Measurements from ENCODE around the gene PSMB1. TPM values are rescaled to one million over a fixed set of nuclear protein-coding genes. Genes with fewer than 3 reads are reported as not detected.

Gene PSMB1
- total RNA-seq, 1 experiment from 2014 or later: 215 TPM

DNA sequence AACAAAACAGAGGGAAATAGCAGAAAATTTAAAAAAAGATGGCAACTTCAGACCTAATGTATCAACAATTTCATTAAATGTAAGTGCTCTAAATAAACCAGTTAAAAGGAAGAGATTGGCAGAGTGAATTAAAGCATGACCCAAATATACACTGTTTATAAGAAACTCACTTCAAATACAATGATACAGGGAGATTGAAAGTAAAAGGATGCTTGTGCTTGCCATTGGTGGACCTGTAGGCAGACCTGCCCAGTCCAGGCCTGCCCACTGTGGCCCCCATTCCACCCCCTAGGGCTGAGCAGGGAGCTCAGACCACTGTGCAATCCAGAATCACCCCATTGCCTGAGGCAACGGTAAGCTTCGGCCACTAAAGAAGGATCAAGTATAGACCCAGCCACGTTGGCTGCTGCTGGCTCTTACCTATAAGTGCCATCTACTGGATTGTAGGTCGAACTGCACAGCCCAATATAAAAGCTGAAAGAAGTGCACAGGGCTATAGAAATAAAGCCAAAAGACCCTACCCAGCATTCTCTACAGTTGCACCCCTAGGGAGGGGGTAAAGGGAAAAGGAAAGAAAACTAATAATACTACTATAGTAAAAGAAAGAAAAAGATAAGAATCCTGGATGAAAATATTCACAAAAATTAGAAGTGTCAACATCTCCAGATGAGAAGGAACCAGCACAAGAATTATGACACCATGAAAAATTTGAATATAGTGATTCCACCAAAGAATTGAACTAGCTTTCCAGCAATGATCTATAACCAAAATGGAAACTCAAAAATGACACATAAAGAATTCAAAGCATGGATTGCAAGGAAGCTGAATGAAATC, 36.1 kb downstream of the PSMB1 start:
- Mint-ChIP-seq H3K27ac (no peak overlapping the region), H3K36me3 (no peaks in the 10 kb centered on the region), H3K4me3 (no peak overlapping the region), H3K27me3 (ENCODE audit: low read depth) (no peaks in the 10 kb centered on the region), H3K4me1 (no peaks in the 10 kb centered on the region), H3K9me3 (peaks cover 19% of the 10 kb centered on the region)
- ATAC-seq: peak; percentile 95
- ChIA-PET CTCF (interaction anchor here (0.6 to 2.1 kb wide), 25 partner anchors 9 to 795 kb away, joined by 3 to 12 read pairs (median 4); partner anchors contain the start of gene DLL1), POLR2A (interaction anchor here (0.6 to 0.7 kb wide), 2 partner anchors 77 to 646 kb away, joined by 3 to 5 read pairs; no protein-coding TSS in a partner anchor)
- TF ChIP-seq, protein P1, sequence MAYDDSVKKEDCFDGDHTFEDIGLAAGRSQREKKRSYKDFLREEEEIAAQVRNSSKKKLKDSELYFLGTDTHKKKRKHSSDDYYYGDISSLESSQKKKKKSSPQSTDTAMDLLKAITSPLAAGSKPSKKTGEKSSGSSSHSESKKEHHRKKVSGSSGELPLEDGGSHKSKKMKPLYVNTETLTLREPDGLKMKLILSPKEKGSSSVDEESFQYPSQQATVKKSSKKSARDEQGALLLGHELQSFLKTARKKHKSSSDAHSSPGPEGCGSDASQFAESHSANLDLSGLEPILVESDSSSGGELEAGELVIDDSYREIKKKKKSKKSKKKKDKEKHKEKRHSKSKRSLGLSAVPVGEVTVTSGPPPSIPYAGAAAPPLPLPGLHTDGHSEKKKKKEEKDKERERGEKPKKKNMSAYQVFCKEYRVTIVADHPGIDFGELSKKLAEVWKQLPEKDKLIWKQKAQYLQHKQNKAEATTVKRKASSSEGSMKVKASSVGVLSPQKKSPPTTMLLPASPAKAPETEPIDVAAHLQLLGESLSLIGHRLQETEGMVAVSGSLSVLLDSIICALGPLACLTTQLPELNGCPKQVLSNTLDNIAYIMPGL (CRISPR knock-in tag; IDR thresholded peaks at IDR 0.05): no peak
- peak; percentile 40; the same call in 1 of the 2 replicates for TF ChIP-seq GABPB1 (CRISPR knock-in tag; IDR thresholded peaks at IDR 0.05)
- no peak for TF ChIP-seq NFATC4 (CRISPR knock-in tag; IDR thresholded peaks at IDR 0.05)
- no peak for TF ChIP-seq SP1 (CRISPR knock-in tag; conservative IDR thresholded peaks at IDR 0.05)
- TF ChIP-seq NFE2L1 (CRISPR knock-in tag; IDR thresholded peaks at IDR 0.05): no peak
- no peak for TF ChIP-seq JAZF1 (CRISPR knock-in tag; IDR thresholded peaks at IDR 0.05)
- no peak for TF ChIP-seq CBFB (CRISPR knock-in tag; IDR thresholded peaks at IDR 0.05; ENCODE audit: low read depth)
- TF ChIP-seq, protein P2, sequence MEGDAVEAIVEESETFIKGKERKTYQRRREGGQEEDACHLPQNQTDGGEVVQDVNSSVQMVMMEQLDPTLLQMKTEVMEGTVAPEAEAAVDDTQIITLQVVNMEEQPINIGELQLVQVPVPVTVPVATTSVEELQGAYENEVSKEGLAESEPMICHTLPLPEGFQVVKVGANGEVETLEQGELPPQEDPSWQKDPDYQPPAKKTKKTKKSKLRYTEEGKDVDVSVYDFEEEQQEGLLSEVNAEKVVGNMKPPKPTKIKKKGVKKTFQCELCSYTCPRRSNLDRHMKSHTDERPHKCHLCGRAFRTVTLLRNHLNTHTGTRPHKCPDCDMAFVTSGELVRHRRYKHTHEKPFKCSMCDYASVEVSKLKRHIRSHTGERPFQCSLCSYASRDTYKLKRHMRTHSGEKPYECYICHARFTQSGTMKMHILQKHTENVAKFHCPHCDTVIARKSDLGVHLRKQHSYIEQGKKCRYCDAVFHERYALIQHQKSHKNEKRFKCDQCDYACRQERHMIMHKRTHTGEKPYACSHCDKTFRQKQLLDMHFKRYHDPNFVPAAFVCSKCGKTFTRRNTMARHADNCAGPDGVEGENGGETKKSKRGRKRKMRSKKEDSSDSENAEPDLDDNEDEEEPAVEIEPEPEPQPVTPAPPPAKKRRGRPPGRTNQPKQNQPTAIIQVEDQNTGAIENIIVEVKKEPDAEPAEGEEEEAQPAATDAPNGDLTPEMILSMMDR (IDR thresholded peaks at IDR 0.05): peak; percentile 46; the same call in 1 of the 2 replicates
- TF ChIP-seq, protein P3, sequence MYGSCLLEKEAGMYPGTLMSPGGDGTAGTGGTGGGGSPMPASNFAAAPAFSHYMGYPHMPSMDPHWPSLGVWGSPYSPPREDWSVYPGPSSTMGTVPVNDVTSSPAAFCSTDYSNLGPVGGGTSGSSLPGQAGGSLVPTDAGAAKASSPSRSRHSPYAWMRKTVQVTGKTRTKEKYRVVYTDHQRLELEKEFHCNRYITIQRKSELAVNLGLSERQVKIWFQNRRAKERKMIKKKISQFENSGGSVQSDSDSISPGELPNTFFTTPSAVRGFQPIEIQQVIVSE (CRISPR knock-in tag; IDR thresholded peaks at IDR 0.05; ENCODE audit: borderline replicate concordance): no peak
- no peak for TF ChIP-seq ZNF263 (CRISPR knock-in tag; IDR thresholded peaks at IDR 0.05; ENCODE audit: low read depth)
- TF ChIP-seq NR2C2 (CRISPR knock-in tag; IDR thresholded peaks at IDR 0.05): no peak
- TF ChIP-seq, protein P4, sequence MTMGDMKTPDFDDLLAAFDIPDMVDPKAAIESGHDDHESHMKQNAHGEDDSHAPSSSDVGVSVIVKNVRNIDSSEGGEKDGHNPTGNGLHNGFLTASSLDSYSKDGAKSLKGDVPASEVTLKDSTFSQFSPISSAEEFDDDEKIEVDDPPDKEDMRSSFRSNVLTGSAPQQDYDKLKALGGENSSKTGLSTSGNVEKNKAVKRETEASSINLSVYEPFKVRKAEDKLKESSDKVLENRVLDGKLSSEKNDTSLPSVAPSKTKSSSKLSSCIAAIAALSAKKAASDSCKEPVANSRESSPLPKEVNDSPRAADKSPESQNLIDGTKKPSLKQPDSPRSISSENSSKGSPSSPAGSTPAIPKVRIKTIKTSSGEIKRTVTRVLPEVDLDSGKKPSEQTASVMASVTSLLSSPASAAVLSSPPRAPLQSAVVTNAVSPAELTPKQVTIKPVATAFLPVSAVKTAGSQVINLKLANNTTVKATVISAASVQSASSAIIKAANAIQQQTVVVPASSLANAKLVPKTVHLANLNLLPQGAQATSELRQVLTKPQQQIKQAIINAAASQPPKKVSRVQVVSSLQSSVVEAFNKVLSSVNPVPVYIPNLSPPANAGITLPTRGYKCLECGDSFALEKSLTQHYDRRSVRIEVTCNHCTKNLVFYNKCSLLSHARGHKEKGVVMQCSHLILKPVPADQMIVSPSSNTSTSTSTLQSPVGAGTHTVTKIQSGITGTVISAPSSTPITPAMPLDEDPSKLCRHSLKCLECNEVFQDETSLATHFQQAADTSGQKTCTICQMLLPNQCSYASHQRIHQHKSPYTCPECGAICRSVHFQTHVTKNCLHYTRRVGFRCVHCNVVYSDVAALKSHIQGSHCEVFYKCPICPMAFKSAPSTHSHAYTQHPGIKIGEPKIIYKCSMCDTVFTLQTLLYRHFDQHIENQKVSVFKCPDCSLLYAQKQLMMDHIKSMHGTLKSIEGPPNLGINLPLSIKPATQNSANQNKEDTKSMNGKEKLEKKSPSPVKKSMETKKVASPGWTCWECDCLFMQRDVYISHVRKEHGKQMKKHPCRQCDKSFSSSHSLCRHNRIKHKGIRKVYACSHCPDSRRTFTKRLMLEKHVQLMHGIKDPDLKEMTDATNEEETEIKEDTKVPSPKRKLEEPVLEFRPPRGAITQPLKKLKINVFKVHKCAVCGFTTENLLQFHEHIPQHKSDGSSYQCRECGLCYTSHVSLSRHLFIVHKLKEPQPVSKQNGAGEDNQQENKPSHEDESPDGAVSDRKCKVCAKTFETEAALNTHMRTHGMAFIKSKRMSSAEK (CRISPR knock-in tag; IDR thresholded peaks at IDR 0.05; ENCODE audit: borderline replicate concordance): no peak
- DNase-seq (ENCODE audit: low spot score): peak; percentile 44

DNA sequence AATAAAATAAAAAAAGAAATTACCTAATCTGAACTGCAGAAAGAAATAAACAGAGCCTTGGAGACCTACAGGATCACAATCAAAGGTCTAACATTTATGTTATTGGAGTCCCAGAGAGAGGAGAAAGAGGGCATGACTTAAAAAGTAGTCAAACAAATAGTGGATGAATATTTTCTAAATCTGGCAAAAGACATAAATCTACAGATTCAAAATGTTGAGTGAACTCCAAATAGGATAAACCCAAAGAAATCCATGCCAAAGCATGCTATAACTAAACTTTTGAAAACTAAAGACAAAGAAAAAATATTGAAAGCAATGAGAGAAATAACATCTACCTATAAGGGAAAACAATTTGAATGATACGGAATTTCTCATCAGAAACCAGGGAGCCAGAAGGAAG, 38.2 kb downstream of the PSMB1 start:
- H3K27me3 Mint-ChIP-seq (ENCODE audit: low read depth): 0 out of 2 replicates have a peak, but pooled peaks cover 3% of the 10 kb centered on the region
- TF ChIP-seq, protein P1 (CRISPR knock-in tag; IDR thresholded peaks at IDR 0.05): no peak
- TF ChIP-seq TCF7 (CRISPR knock-in tag; IDR thresholded peaks at IDR 0.05; ENCODE audit: low read depth) (no peak), ZNF263 (CRISPR knock-in tag; IDR thresholded peaks at IDR 0.05; ENCODE audit: low read depth) (no peak), ESRRA (CRISPR knock-in tag; IDR thresholded peaks at IDR 0.05; ENCODE audit: borderline replicate concordance) (no peak), SMAD3 (CRISPR knock-in tag; IDR thresholded peaks at IDR 0.05; ENCODE audit: borderline replicate concordance) (no peak), CREB1 (CRISPR knock-in tag; IDR thresholded peaks at IDR 0.05) (no peak), MYBL2 (CRISPR knock-in tag; IDR thresholded peaks at IDR 0.05) (no peak), FOXP1 (CRISPR knock-in tag; IDR thresholded peaks at IDR 0.05; ENCODE audit: borderline replicate concordance) (no peak)
- TF ChIP-seq, protein P5, sequence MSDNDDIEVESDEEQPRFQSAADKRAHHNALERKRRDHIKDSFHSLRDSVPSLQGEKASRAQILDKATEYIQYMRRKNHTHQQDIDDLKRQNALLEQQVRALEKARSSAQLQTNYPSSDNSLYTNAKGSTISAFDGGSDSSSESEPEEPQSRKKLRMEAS (CRISPR knock-in tag; IDR thresholded peaks at IDR 0.05): no peak
- TF ChIP-seq, protein P6, sequence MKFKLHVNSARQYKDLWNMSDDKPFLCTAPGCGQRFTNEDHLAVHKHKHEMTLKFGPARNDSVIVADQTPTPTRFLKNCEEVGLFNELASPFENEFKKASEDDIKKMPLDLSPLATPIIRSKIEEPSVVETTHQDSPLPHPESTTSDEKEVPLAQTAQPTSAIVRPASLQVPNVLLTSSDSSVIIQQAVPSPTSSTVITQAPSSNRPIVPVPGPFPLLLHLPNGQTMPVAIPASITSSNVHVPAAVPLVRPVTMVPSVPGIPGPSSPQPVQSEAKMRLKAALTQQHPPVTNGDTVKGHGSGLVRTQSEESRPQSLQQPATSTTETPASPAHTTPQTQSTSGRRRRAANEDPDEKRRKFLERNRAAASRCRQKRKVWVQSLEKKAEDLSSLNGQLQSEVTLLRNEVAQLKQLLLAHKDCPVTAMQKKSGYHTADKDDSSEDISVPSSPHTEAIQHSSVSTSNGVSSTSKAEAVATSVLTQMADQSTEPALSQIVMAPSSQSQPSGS (CRISPR knock-in tag; IDR thresholded peaks at IDR 0.05; ENCODE audit: borderline replicate concordance, low read depth): no peak

More for the DNA sequence above, 38.2 kb downstream of the PSMB1 start:
- H3K4me3 Mint-ChIP-seq: no peak overlapping the region
- DNase-seq (ENCODE audit: low spot score) (no peak), ATAC-seq (no peak)
- CTCF ChIA-PET: no interaction called here
- POLR2A ChIA-PET: no interaction called here
- H3K36me3 Mint-ChIP-seq: no peaks in the 10 kb centered on the region
- peaks cover 9% of the 10 kb centered on the region; the same call in 1 of the 2 replicates for H3K9me3 Mint-ChIP-seq
- H3K4me1 Mint-ChIP-seq: no peaks in the 10 kb centered on the region
- no peak overlapping the region for H3K27ac Mint-ChIP-seq
